HFFc6 (cell line): ENCODE measurements around the gene ROBO4. TPM values are rescaled to one million over a fixed set of nuclear protein-coding genes. Genes with fewer than 3 reads are reported as not detected.

Experiments
- DNase-seq: peaks from one replicate; pipeline ENCODE4 v3.0.0-alpha.2; 2018
- H3K27ac Mint-ChIP-seq: 2 replicates; pipeline ENCODE4 v1.8.0; 2020; ENCODE audit warnings: mild to moderate bottlenecking, mixed read lengths
- H3K27me3 Mint-ChIP-seq: 2 replicates; pipeline ENCODE4 v1.8.0; 2021; ENCODE audit warnings: mild to moderate bottlenecking, moderate library complexity, mixed read lengths; ENCODE audit not compliant: insufficient read depth
- H3K36me3 Mint-ChIP-seq: 2 replicates; pipeline ENCODE4 v1.8.0; 2021; ENCODE audit warnings: low read depth, mixed read lengths
- H3K4me1 Mint-ChIP-seq: 2 replicates; pipeline ENCODE4 v1.8.0; 2020; ENCODE audit warnings: low read depth, mixed read lengths
- H3K4me3 Mint-ChIP-seq: 2 replicates; pipeline ENCODE4 v1.8.0; 2020; ENCODE audit warnings: mild to moderate bottlenecking, moderate library complexity, mixed read lengths
- H3K9me3 Mint-ChIP-seq: 2 replicates; pipeline ENCODE4 v1.8.0; 2020; ENCODE audit warnings: mild to moderate bottlenecking, mixed read lengths
- total RNA-seq, 6 experiments: library from RNA; stranded (reverse); fragmentation: NEBNext Ultra II Directional; extraction: Animal tissue kit (Norgen Biotek cat#: 25700); gene quantifications; 2 replicates in 1 of 6; 3 replicates in 5 of 6; pipeline ENCODE4 v1.2.3, GENCODE V29; 2021
- TF ChIP-seq, protein P1 (sequence below): fragments of 200-600 bp; sonication (generic); IDR thresholded peaks from 2 replicates; pipeline ENCODE4 v1.5.0; 2021; ENCODE audit warnings: antibody characterized with exemption, mild to moderate bottlenecking

Gene ROBO4
- total RNA-seq, 6 experiments from 2014 or later: 0.46 to 0.63 (median 0.56) TPM

- DNase-seq: no peak
- Mint-ChIP-seq H3K9me3 (no peaks in the 10 kb centered on the region), H3K27ac (no peak overlapping the region), H3K36me3 (no peaks in the 10 kb centered on the region), H3K4me3 (no peak overlapping the region), H3K4me1 (peaks cover 13% of the 10 kb centered on the region), H3K27me3 (peaks cover 47% of the 10 kb centered on the region)
- TF ChIP-seq, protein P1, sequence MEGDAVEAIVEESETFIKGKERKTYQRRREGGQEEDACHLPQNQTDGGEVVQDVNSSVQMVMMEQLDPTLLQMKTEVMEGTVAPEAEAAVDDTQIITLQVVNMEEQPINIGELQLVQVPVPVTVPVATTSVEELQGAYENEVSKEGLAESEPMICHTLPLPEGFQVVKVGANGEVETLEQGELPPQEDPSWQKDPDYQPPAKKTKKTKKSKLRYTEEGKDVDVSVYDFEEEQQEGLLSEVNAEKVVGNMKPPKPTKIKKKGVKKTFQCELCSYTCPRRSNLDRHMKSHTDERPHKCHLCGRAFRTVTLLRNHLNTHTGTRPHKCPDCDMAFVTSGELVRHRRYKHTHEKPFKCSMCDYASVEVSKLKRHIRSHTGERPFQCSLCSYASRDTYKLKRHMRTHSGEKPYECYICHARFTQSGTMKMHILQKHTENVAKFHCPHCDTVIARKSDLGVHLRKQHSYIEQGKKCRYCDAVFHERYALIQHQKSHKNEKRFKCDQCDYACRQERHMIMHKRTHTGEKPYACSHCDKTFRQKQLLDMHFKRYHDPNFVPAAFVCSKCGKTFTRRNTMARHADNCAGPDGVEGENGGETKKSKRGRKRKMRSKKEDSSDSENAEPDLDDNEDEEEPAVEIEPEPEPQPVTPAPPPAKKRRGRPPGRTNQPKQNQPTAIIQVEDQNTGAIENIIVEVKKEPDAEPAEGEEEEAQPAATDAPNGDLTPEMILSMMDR: no peak
Observed at GRCh38 chr11:124861670-124862069, 36.0 kb downstream of the ROBO4 start.

DNA sequence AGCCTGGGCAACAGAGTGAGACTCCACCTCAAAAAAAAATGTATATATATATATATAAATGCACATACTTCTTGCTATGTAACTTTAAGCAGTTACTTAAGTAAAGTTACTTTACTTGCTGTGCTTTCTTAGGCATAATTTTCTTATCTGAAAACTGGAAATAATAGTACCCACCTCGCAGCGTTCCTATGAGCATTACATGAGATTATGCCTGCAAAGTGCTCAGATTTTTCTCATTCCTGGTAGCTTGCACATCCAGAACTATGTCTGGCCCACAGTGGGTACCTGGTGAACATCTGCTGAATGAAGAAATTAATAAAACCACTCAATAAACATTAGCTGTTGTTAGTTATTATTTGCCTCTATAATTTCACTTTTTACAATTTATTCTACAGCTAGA is 38.5 kb downstream of the ROBO4 start:
- Mint-ChIP-seq H3K9me3 (no peaks in the 10 kb centered on the region), H3K36me3 (no peaks in the 10 kb centered on the region), H3K4me3 (no peak overlapping the region), H3K27me3 (peaks cover 30% of the 10 kb centered on the region), H3K4me1 (peaks cover 13% of the 10 kb centered on the region), H3K27ac (no peak overlapping the region)
- TF ChIP-seq, protein P1: no peak
- DNase-seq: no peak

DNA sequence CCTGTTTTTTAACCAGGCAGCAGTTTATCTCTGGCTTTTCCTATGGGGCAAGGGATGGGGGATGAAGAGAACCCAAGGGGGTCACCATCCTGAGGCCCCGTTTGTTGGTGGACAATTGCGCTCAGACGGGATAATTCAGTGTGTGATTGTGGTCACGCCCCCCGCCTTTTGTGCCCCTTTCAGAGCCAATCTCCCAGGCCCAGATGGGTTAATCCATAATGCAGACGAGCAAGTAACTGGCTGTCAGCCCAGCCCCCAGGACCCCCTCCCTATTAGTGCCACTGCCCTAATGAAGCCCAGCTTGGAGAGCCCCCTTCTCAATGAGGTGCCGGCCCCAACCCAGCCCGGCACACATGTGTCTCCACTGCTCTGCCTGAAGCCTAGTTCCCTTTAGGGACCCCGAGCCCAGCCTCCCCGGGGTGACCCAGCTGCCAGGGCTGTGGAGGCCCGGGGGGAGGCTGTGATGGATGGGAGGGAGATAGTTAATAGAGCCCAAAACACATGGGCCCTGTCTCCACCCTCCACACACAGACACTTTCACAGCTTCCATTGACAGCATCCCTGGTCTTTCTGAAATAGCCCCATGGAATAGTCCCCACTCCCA is 51.5 kb downstream of the ROBO4 start:
- Mint-ChIP-seq H3K4me3 (no peak overlapping the region), H3K27ac (no peak overlapping the region), H3K27me3 (peaks cover 68% of the 10 kb centered on the region)

DNA sequence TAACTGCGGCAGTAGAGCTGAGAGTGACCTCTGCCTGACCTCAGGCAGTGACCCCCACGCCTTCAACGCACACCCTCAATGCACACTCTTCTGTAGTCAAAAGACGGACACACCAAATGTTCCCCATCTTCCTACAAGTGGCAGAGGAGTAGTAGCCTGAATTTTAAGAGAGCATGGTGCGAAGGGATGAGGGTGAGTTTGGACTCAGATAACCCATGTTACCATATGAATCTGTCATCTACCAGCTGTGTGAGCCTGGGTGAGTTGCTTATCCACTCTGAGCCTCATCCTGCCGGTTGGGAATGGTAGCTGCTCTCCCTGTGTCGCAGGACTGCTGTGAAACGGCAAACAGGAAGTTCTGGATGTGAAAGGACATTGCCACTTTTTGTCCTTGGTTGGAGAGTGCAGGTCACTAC is 53.0 kb downstream of the ROBO4 start:
- TF ChIP-seq, protein P1: no peak
- no peak for DNase-seq
- peaks cover 11% of the 10 kb centered on the region for H3K4me1 Mint-ChIP-seq
- H3K27me3 Mint-ChIP-seq: peaks cover 76% of the 10 kb centered on the region
- H3K36me3 Mint-ChIP-seq: peaks cover 4% of the 10 kb centered on the region; the same call in 1 of the 2 replicates
- H3K27ac Mint-ChIP-seq: no peak overlapping the region
- H3K9me3 Mint-ChIP-seq: no peaks in the 10 kb centered on the region
- H3K4me3 Mint-ChIP-seq: no peak overlapping the region

More for the DNA sequence above, 51.5 kb downstream of the ROBO4 start:
- TF ChIP-seq, protein P1: no peak
- no peak for DNase-seq
- no peaks in the 10 kb centered on the region for H3K9me3 Mint-ChIP-seq
- H3K4me1 Mint-ChIP-seq: 0 out of 2 replicates have a peak, but pooled peaks cover 5% of the 10 kb centered on the region
- no peaks in the 10 kb centered on the region; the same call in 1 of the 2 replicates for H3K36me3 Mint-ChIP-seq

DNA sequence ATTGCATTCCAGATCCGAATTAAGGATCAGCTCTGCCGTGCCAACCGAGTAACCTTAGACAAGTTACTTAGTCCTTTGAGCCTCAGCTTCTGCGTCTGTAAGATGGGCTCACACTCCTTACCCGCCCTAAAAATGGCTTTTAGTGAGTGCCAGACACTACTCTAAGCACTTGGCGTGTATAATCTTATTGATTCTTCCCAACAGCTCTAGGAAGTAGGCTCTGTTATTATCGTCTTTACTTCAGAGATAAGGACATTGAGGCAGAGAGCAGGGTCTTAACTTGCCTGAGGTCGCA is 54.1 kb downstream of the ROBO4 start:
- no peak for DNase-seq
- H3K36me3 Mint-ChIP-seq: peaks cover 4% of the 10 kb centered on the region; the same call in 1 of the 2 replicates
- no peak overlapping the region for H3K27ac Mint-ChIP-seq
- H3K4me3 Mint-ChIP-seq: no peak overlapping the region
- H3K9me3 Mint-ChIP-seq: no peaks in the 10 kb centered on the region
- TF ChIP-seq, protein P1: no peak
- peaks cover 72% of the 10 kb centered on the region for H3K27me3 Mint-ChIP-seq
- peaks cover 11% of the 10 kb centered on the region for H3K4me1 Mint-ChIP-seq

- Mint-ChIP-seq H3K9me3 (no peaks in the 10 kb centered on the region), H3K27ac (no peak overlapping the region), H3K4me1 (peaks cover 15% of the 10 kb centered on the region), H3K27me3 (peaks cover 69% of the 10 kb centered on the region), H3K4me3 (no peak overlapping the region), H3K36me3 (peaks cover 4% of the 10 kb centered on the region; the same call in 1 of the 2 replicates)
- TF ChIP-seq, protein P1: no peak
- DNase-seq: no peak
Observed at GRCh38 chr11:124842305-124842704, 55.4 kb downstream of the ROBO4 start.
